Keratinocyte (primary cell): ENCODE data around the gene FBXO41. TPM values are rescaled to one million over a fixed set of nuclear protein-coding genes. Genes with fewer than 3 reads are reported as not detected.

ENCODE experiments used
- DNase-seq: peaks from one replicate; pipeline ENCODE4 v3.0.0-alpha.2; 2011; ENCODE audit warnings: low read depth, missing footprints, low spot score
- FAIRE-seq: peaks from 2 replicates; lab custom pipeline; 2011; peaks lifted over from hg19 to GRCh38; lab: Jason Lieb, UNC
- H2AFZ ChIP-seq: 2 replicates; pipeline ENCODE4 v1.6.0; 2012; ENCODE audit warnings: low read length, control low read depth, inconsistent platforms; ENCODE audit not compliant: control insufficient read depth
- H3K27ac ChIP-seq: 2 replicates; pipeline ENCODE4 v1.5.1; 2011; ENCODE audit warnings: low read length; ENCODE audit not compliant: control insufficient read depth, insufficient read depth
- H3K27me3 ChIP-seq: 3 replicates; pipeline ENCODE4 v1.6.0; 2011; ENCODE audit warnings: low read length; ENCODE audit not compliant: control insufficient read depth, insufficient read depth; ENCODE audit errors: extremely low read depth
- H3K36me3 ChIP-seq, 2 experiments: 2 replicates in 1 of 2; 3 replicates in 1 of 2; pipeline ENCODE4 v1.5.1; 2011; ENCODE audit warnings: low read length in 2 of 2, mild to moderate bottlenecking in 1 of 2; ENCODE audit not compliant: control insufficient read depth in 2 of 2, insufficient read depth in 2 of 2; ENCODE audit errors: extremely low read depth in 1 of 2
- H3K4me1 ChIP-seq: 3 replicates; pipeline ENCODE4 v1.5.1; 2011; ENCODE audit warnings: low read length; ENCODE audit not compliant: control insufficient read depth, insufficient read depth; ENCODE audit errors: extremely low read depth
- H3K4me2 ChIP-seq: 3 replicates; pipeline ENCODE4 v1.6.0; 2011; ENCODE audit warnings: low read depth, low read length; ENCODE audit not compliant: control insufficient read depth, insufficient read depth; ENCODE audit errors: extremely low read depth
- H3K4me3 ChIP-seq, 3 experiments: fragments of 200-600 bp in 1 of 3; sonication (generic) in 1 of 3; 2 replicates in 2 of 3; 3 replicates in 1 of 3; pipeline ENCODE4 v1.5.1; 2011 to 2016; ENCODE audit warnings: low read length in 3 of 3, mild to moderate bottlenecking in 3 of 3, control low read depth in 2 of 3, inconsistent platforms in 1 of 3, low read depth in 1 of 3, mixed read lengths in 1 of 3, mixed run types in 1 of 3, moderate library complexity in 1 of 3; ENCODE audit not compliant: control insufficient read depth in 2 of 3, insufficient read depth in 2 of 3; ENCODE audit errors: extremely low read depth in 1 of 3
- H3K79me2 ChIP-seq: 2 replicates; pipeline ENCODE4 v1.6.0; 2012; ENCODE audit warnings: low read length; ENCODE audit not compliant: control insufficient read depth, insufficient read depth
- H3K9ac ChIP-seq: 3 replicates; pipeline ENCODE4 v1.6.0; 2011; ENCODE audit warnings: low read length; ENCODE audit not compliant: control insufficient read depth, insufficient read depth; ENCODE audit errors: extremely low read depth
- H3K9me1 ChIP-seq: 3 replicates; pipeline ENCODE4 v1.6.0; 2011; ENCODE audit warnings: low read length; ENCODE audit not compliant: control insufficient read depth, insufficient read depth; ENCODE audit errors: extremely low read depth
- H3K9me3 ChIP-seq: 2 replicates; pipeline ENCODE4 v1.5.1; 2012; ENCODE audit warnings: low read depth, low read length; ENCODE audit not compliant: control insufficient read depth
- H4K20me1 ChIP-seq: 3 replicates; pipeline ENCODE4 v1.6.0; 2011; ENCODE audit warnings: low read length; ENCODE audit not compliant: control insufficient read depth, insufficient read depth; ENCODE audit errors: extremely low read depth
- CTCF ChIP-seq, 3 experiments: IDR thresholded peaks in 1 of 3; conservative IDR thresholded peaks in 1 of 3; optimal IDR thresholded peaks in 1 of 3; 2 replicates in 2 of 3; 3 replicates in 1 of 3; pipeline versions ENCODE3 to v1.5.1; 2011; ENCODE audit warnings: low read length in 3 of 3, mild to moderate bottlenecking in 3 of 3, moderate library complexity in 2 of 3, control low read depth in 1 of 3, inconsistent platforms in 1 of 3; ENCODE audit not compliant: insufficient read depth in 2 of 3; ENCODE audit errors: extremely low read depth in 1 of 3
- EZH2 ChIP-seq: IDR thresholded peaks from one replicate; pipeline ENCODE4 v1.6.1; 2012; ENCODE audit warnings: inconsistent platforms, mild to moderate bottlenecking, low read length, moderate library complexity
- dilution Hi-C: fragments of 300-500 bp; cut with MboI; formaldehyde crosslinking; loops from one replicate; pipeline ENCODE4 v1.7.0; 2020; ENCODE audit warnings: low sequenced_read_pairs; ENCODE audit not compliant: extremely low pct_ligation_motif_present
- polyA plus RNA-seq, 5 experiments: library from polyadenylated mRNA; depleted of rRNA in 3 of 5; stranded (reverse) in 3 of 5; stranded (forward) in 1 of 5; unstranded in 1 of 5; fragments of >200 nt; gene quantifications; 1 replicate in 1 of 5; 2 replicates in 3 of 5; 3 replicates in 1 of 5; pipeline versions ENCODE4 v1.2.1 to v1.2.3, GENCODE V29; 2011 to 2012; ENCODE audit warnings: missing spikeins in 2 of 5, low read depth in 1 of 5, low replicate concordance in 1 of 5

Gene FBXO41
- polyA plus RNA-seq, 1 donor (not counting 4 experiments of a cell fraction or from before 2014, with no cell fraction given), result 4.1 TPM

- H3K4me1 ChIP-seq, result peaks cover 9% of the 10 kb centered on the region
- peak overlapping the region; percentile 80 for H3K4me2 ChIP-seq
- H3K79me2 ChIP-seq, result peaks cover 4% of the 10 kb centered on the region
- no peaks in the 10 kb centered on the region for H3K9me3 ChIP-seq
- H4K20me1 ChIP-seq, result peaks cover 2% of the 10 kb centered on the region
- peak overlapping the region; percentile 71 for H2AFZ ChIP-seq
- dilution Hi-C loops, result no loop called here
- peak overlapping the region; percentile 58 to 71 (median 71) for H3K4me3 ChIP-seq
- no peaks in the 10 kb centered on the region for H3K36me3 ChIP-seq
- no peak for FAIRE-seq
- TF ChIP-seq CTCF (optimal IDR thresholded peaks at IDR 0.05 in 1 of 3, IDR thresholded peaks at IDR 0.05 in 1 of 3, conservative IDR thresholded peaks at IDR 0.05 in 1 of 3; ENCODE audit: extremely low read depth in 1 of 3, insufficient read depth in 2 of 3, low read length in 3 of 3) (no peak), EZH2 (no peak)
- H3K27ac ChIP-seq, result no peak overlapping the region
- peaks cover 15% of the 10 kb centered on the region for H3K27me3 ChIP-seq
- H3K9me1 ChIP-seq, result peaks cover 2% of the 10 kb centered on the region
- H3K9ac ChIP-seq, result peak overlapping the region; percentile 70
- no peak for DNase-seq
Measured at GRCh38 chr2:73283545-73284295, 558 bp downstream of the FBXO41 start.

DNA sequence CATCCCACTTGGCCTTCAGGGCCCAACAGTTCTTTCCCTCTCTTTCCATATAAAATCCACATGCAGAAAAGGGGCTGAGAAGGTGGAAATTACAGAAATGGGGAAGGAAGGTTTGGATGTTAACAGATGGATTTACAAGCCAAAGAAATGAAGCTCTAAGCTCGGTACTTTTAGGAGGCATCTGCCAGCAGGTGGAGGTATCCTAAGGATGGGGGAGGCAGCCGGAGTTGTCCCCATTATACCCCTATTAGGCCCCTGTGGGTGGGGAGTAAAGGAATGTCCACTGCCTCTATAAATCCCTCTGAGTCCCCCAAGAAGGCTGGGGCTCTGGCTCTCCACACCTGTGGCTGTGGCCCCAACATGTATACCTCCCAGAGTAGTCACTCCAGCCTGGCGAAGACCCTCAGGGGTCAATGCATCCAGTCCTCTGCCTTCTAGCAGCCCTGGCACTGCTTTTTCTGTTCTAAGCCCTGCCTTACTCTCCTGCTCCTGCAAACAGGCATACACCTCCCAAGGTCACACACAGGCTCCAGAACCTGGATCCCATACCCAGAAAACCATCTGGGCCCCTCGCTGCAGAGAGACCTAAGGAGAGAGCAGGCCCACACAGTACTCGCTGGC, 1.2 kb downstream of the FBXO41 start:
- H3K9me3 ChIP-seq, result no peaks in the 10 kb centered on the region
- H3K4me3 ChIP-seq, result peak overlapping the region; percentile 58 to 71 (median 71)
- peaks cover 0 to 2% of the 10 kb centered on the region in 2 experiments for H3K36me3 ChIP-seq
- no peak for TF ChIP-seq EZH2
- TF ChIP-seq CTCF (optimal IDR thresholded peaks at IDR 0.05 in 1 of 3, IDR thresholded peaks at IDR 0.05 in 1 of 3, conservative IDR thresholded peaks at IDR 0.05 in 1 of 3; ENCODE audit: extremely low read depth in 1 of 3, insufficient read depth in 2 of 3, low read length in 3 of 3), result no peak
- dilution Hi-C loops, result no loop called here
- H3K27ac ChIP-seq, result no peak overlapping the region
- H3K4me2 ChIP-seq, result peak overlapping the region; percentile 80
- peaks cover 9% of the 10 kb centered on the region for H3K4me1 ChIP-seq
- peaks cover 4% of the 10 kb centered on the region for H3K79me2 ChIP-seq
- H3K9ac ChIP-seq, result no peak overlapping the region
- peaks cover 2% of the 10 kb centered on the region for H3K9me1 ChIP-seq
- peaks cover 15% of the 10 kb centered on the region for H3K27me3 ChIP-seq
- DNase-seq (no peak), FAIRE-seq (no peak)
- H4K20me1 ChIP-seq, result peaks cover 2% of the 10 kb centered on the region
- no peak overlapping the region for H2AFZ ChIP-seq
